Measurements from ENCODE around the gene ADCK1.

- no peak for TF ChIP-seq POLR2A (IDR thresholded peaks at IDR 0.05)
- no peak for TF ChIP-seq CTCF (IDR thresholded peaks at IDR 0.05)
These were observed 113.0 kb downstream of the ADCK1 start for GRCh38 chr14:77912754-77913556.

Measured in suprapubic skin (tissue), 3 donors.